Endothelial cell of umbilical vein (primary cell): Measurements from ENCODE around the gene DALRD3. TPM values are rescaled to one million over a fixed set of nuclear protein-coding genes. Genes with fewer than 3 reads are reported as not detected.

Experiments used
- BruUV-seq: library from RNA; stranded (reverse); fragments of 400-500 nt; replicated peaks from 2 replicates; lab custom pipeline; 2021; lab: Mats Ljungman, UMichigan
- CTCF ChIA-PET: fragments of 300-600, 350-600 bp; sonication (Branson Sonifier 250); formaldehyde crosslinking; loops from one replicate; lab custom pipeline; 2021; ENCODE audit warnings: antibody characterized with exemption, inconsistent platforms; lab: Charles Lee
- POLR2A ChIA-PET: fragments of 300-600, 350-600 bp; sonication (Branson Sonifier 250); formaldehyde crosslinking; loops from one replicate; lab custom pipeline; 2021; ENCODE audit warnings: antibody characterized with exemption, inconsistent platforms; lab: Charles Lee
- DNase-seq: peaks from one replicate; pipeline ENCODE4 v3.0.0-alpha.2; 2011; ENCODE audit warnings: low read depth, low spot score
- FAIRE-seq: peaks from 2 replicates; lab custom pipeline; 2011; peaks lifted over from hg19 to GRCh38; lab: Jason Lieb, UNC
- H2AFZ ChIP-seq: 2 replicates; pipeline ENCODE4 v1.6.0; 2012; ENCODE audit warnings: low read depth, low read length, control low read depth, inconsistent platforms
- H3K27ac ChIP-seq: 2 replicates; pipeline ENCODE4 v1.5.1; 2011; ENCODE audit warnings: low read depth, mild to moderate bottlenecking, control low read depth, low read length, moderate library complexity; ENCODE audit not compliant: insufficient read depth
- H3K27me3 ChIP-seq, 2 experiments: 2 replicates each; pipeline versions ENCODE4 v1.6.0 to v1.6.1; 2011; ENCODE audit warnings: low read length in 2 of 2, mixed read lengths in 1 of 2; ENCODE audit not compliant: control insufficient read depth in 2 of 2, insufficient read depth in 2 of 2
- H3K36me3 ChIP-seq, 2 experiments: 2 replicates in 1 of 2; 3 replicates in 1 of 2; pipeline ENCODE4 v1.5.1; 2011; ENCODE audit warnings: low read length in 2 of 2, mild to moderate bottlenecking in 1 of 2, moderate library complexity in 1 of 2; ENCODE audit not compliant: control insufficient read depth in 2 of 2, insufficient read depth in 2 of 2; ENCODE audit errors: extremely low read depth in 1 of 2
- H3K4me1 ChIP-seq: 3 replicates; pipeline ENCODE4 v1.5.1; 2011; ENCODE audit warnings: mild to moderate bottlenecking, low read length; ENCODE audit not compliant: control insufficient read depth, insufficient read depth; ENCODE audit errors: extremely low read depth
- H3K4me2 ChIP-seq: 2 replicates; pipeline ENCODE4 v1.6.1; 2011; ENCODE audit warnings: low read length, control low read depth, mixed read lengths; ENCODE audit not compliant: insufficient read depth
- H3K4me3 ChIP-seq, 3 experiments: fragments of 200-600 bp in 1 of 3; sonication (generic), shearing (Covaris generic) in 1 of 3; replicated peaks in 1 of 3; 2 replicates each; pipeline ENCODE4 v1.5.1; 2011 to 2016; ENCODE audit warnings: control low read depth in 3 of 3, low read length in 3 of 3, mild to moderate bottlenecking in 2 of 3, inconsistent platforms in 1 of 3, low read depth in 1 of 3, moderate library complexity in 1 of 3; ENCODE audit not compliant: insufficient read depth in 1 of 3
- H3K79me2 ChIP-seq: 2 replicates; pipeline ENCODE4 v1.6.0; 2012; ENCODE audit warnings: low read length, inconsistent platforms; ENCODE audit not compliant: control insufficient read depth, insufficient read depth
- H3K9ac ChIP-seq: replicated peaks from 2 replicates; pipeline ENCODE3; 2011; ENCODE audit warnings: low read length, control low read depth; ENCODE audit not compliant: insufficient read depth; ENCODE audit errors: extremely low read depth
- H3K9me1 ChIP-seq: replicated peaks from 3 replicates; pipeline ENCODE4 v1.6.0; 2011; ENCODE audit warnings: mild to moderate bottlenecking, low read length; ENCODE audit not compliant: control insufficient read depth, insufficient read depth; ENCODE audit errors: extremely low read depth
- H3K9me3 ChIP-seq: replicated peaks from 2 replicates; pipeline ENCODE4 v1.5.1; 2012; ENCODE audit warnings: low read length, inconsistent platforms; ENCODE audit not compliant: control insufficient read depth, insufficient read depth
- H4K20me1 ChIP-seq: replicated peaks from 2 replicates; pipeline ENCODE3; 2011; ENCODE audit warnings: mild to moderate bottlenecking, low read length; ENCODE audit not compliant: control insufficient read depth, insufficient read depth; ENCODE audit errors: extremely low read depth
- GATA2 ChIP-seq: IDR thresholded peaks from 2 replicates; pipeline ENCODE4 v1.7.0; 2011; ENCODE audit warnings: low read depth, mild to moderate bottlenecking, moderate library complexity, mixed read lengths, low read length; ENCODE audit not compliant: insufficient read length, insufficient read depth
- MYC ChIP-seq: IDR thresholded peaks from one replicate; pipeline ENCODE4 v1.6.1; 2011; ENCODE audit warnings: mild to moderate bottlenecking, low read depth, low read length
- POLR2A ChIP-seq: IDR thresholded peaks from 2 replicates; pipeline ENCODE4 v1.6.1; 2012; ENCODE audit warnings: low read depth, mild to moderate bottlenecking, control low read depth, low read length
- POLR2AphosphoS5 ChIP-seq: IDR thresholded peaks from 2 replicates; pipeline ENCODE4 v1.6.1; 2012; ENCODE audit warnings: low read depth, mild to moderate bottlenecking, control low read depth, low read length, moderate library complexity; ENCODE audit not compliant: insufficient read depth
- dilution Hi-C: fragments of 300-500 bp; cut with MboI; formaldehyde crosslinking; loops from one replicate; pipeline ENCODE4 v1.15.0; 2019; ENCODE audit warnings: low sequenced_read_pairs; ENCODE audit not compliant: extremely low pct_ligation_motif_present
- intact Hi-C: fragments of 100-400 bp; cut with micrococcal nuclease; formaldehyde crosslinking; loops from one replicate; pipeline ENCODE4 v1.10.0; 2022
- polyA plus RNA-seq, 4 experiments: library from polyadenylated mRNA; depleted of rRNA in 3 of 4; stranded (reverse) in 3 of 4; unstranded in 1 of 4; fragments of >200 nt; gene quantifications; 2 replicates each; pipeline versions ENCODE4 v1.2.1 to v1.2.3, GENCODE V29; 2011 to 2012; ENCODE audit warnings: missing spikeins in 1 of 4
- total RNA-seq: library from RNA; stranded (reverse); gene quantifications from 2 replicates; pipeline ENCODE4 v1.2.3, GENCODE V29; 2021
- TF ChIP-seq, protein P1 (sequence below): IDR thresholded peaks from 2 replicates; pipeline ENCODE4 v1.6.1; 2011; ENCODE audit not compliant: insufficient read depth, insufficient read length

DALRD3 gene
- total and polyA plus RNA-seq, 2 donors (not counting 3 experiments of a cell fraction or from before 2014, with no cell fraction given) = 22.7 to 60.8 TPM

DNA sequence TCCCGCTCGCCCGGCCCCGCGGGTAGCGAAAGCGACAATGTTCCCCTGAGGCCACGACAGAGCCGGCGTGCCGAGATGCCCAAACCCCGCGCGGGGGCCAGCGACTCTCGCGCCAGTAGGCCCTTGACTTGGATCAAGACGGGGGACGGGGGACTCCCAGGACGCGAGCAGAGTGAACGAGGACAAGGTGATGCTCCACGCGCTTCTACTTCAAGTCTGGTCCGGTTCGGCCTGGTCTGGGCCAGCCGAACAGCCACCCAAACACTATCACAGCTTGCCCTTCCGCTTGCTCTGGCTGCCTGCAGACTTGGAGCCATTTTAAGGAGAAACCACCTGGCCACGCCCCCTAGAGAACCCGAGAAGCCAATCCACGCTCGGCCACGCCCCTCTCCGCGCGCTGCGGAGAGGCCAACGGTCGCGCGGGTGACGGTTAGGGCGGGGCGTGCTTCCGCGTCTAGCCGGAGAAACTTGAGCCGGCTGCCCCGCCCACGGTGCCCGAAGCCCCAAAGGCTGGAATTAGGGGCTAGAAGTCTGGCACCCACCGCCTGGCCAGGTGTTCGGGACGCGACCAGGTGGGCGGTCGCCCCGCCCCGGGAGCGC lies 2.9 kb upstream of the DALRD3 start:
- intact Hi-C loops (loop anchor here (1.0 kb wide), 3 partner anchors 14 to 73 kb away; partner anchors contain the start of genes QRICH1 and WDR6), dilution Hi-C loops (no loop called here)
- peak overlapping the region; percentile 95 for H3K27ac ChIP-seq
- H3K27me3 ChIP-seq = no peaks in the 10 kb centered on the region
- TF ChIP-seq POLR2AphosphoS5 (peak; percentile 99), MYC (no peak), POLR2A (peak; percentile 100), GATA2 (no peak)
- TF ChIP-seq, protein P1, sequence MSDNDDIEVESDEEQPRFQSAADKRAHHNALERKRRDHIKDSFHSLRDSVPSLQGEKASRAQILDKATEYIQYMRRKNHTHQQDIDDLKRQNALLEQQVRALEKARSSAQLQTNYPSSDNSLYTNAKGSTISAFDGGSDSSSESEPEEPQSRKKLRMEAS = peak; percentile 23
- peak overlapping the region; percentile 54 for H3K4me2 ChIP-seq
- BruUV-seq = no TSS peak
- ChIA-PET POLR2A (interaction anchor here (0.5 to 3.8 kb wide), 16 partner anchors 8 to 384 kb away, joined by 3 to 19 read pairs (median 5); partner anchors contain the start of genes ARIH2, IMPDH2, P4HTM and QRICH1), CTCF (interaction anchor here (1.0 to 8.3 kb wide), 10 partner anchors 9 to 390 kb away, joined by 3 to 127 read pairs (median 6); partner anchors contain the start of genes P4HTM, QRICH1, RHOA and WDR6)
- H3K9ac ChIP-seq = peak overlapping the region; percentile 96
- H3K9me3 ChIP-seq = no peaks in the 10 kb centered on the region
- H2AFZ ChIP-seq = peak overlapping the region; percentile 63
- no peaks in the 10 kb centered on the region for H3K9me1 ChIP-seq
- H3K79me2 ChIP-seq = peaks cover 33% of the 10 kb centered on the region
- no peaks in the 10 kb centered on the region for H4K20me1 ChIP-seq
- H3K36me3 ChIP-seq = peaks cover 10 to 27% of the 10 kb centered on the region in 2 experiments
- DNase-seq (peak; percentile 98), FAIRE-seq (peak; percentile 96)
- H3K4me1 ChIP-seq = peaks cover 31% of the 10 kb centered on the region
- peak overlapping the region; percentile 56 to 59 (median 57) for H3K4me3 ChIP-seq
